GM12891 (cell line): ENCODE data around the gene WDTC1.

ENCODE experiments used
- POLR2A ChIP-seq: IDR thresholded peaks from 2 replicates; pipeline ENCODE4 v1.6.1; 2011; ENCODE audit warnings: low read depth, low read length, control low read depth
- POLR2AphosphoS5 ChIP-seq: IDR thresholded peaks from 2 replicates; pipeline ENCODE4 v1.6.1; 2011; ENCODE audit warnings: low read depth, low read length, control low read depth
- SPI1 ChIP-seq: IDR thresholded peaks from 2 replicates; pipeline ENCODE4 v1.6.1; 2011; ENCODE audit warnings: low read depth, low read length, control low read depth
- TAF1 ChIP-seq: IDR thresholded peaks from 2 replicates; pipeline ENCODE4 v1.6.1; 2011; ENCODE audit warnings: low read depth, low read length, control low read depth

DNA sequence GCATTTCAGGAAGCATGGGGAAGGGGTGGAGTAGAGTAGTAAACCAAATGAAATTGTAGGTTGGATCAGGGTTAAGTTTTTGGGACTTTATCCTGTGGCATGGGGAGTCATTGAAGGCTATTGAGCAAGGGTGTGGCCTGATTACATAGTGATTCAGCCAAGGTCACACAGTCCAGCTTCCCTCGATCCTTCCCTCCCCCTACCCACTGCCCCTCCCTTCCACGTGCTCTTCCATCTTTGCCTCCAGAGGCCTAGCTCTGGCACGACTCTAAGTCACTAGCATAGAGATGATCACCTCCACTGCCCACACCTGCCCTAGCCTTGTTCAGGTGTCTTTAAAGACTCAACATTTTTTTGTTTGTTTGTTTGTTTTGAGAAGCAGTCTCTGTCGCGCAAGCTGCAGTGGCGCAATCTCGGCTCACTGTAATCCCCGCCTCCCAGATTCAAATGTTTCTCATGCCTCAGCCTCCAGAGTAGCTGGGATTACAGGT lies 42.3 kb upstream of the WDTC1 start:
- no peak for TF ChIP-seq POLR2AphosphoS5
- TF ChIP-seq TAF1, result no peak
- no peak for TF ChIP-seq POLR2A
- TF ChIP-seq SPI1, result no peak
